HG02884 (cell line): ENCODE data around the gene FCHSD2.
"Not testable (repeated sequence)": the region's sequence is repeated elsewhere in the genome, so short reads cannot be mapped to it uniquely, and the experiment has no call there.

Experiments
- ATAC-seq: cut with Tn5 transposase; IDR thresholded peaks from one replicate; pipeline ENCODE4 v1.9.1; 2021; ENCODE audit warnings: mild to moderate bottlenecking, moderate library complexity; ENCODE audit not compliant: unreplicated experiment

FCHSD2 gene

DNA sequence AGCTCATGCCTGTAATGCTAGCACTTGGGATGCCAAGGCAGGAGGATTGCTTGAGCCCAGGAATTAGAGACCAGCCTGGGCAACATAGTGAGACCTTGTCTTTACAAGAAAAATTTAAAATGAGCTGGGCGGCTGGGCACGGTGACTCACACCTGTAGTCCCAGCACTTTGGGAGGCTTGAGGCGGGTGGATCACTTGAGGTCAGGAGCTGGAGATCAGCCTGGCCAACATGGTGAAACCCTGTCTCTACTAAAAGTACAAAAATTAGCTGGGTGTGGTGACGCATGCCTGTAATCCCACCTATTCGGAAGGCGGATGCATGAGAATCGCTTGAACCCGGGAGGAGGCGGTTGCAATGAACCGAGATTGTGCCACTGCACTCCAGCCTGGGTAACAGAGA is 330.4 kb downstream of the FCHSD2 start:
- ATAC-seq: not testable (repeated sequence)

DNA sequence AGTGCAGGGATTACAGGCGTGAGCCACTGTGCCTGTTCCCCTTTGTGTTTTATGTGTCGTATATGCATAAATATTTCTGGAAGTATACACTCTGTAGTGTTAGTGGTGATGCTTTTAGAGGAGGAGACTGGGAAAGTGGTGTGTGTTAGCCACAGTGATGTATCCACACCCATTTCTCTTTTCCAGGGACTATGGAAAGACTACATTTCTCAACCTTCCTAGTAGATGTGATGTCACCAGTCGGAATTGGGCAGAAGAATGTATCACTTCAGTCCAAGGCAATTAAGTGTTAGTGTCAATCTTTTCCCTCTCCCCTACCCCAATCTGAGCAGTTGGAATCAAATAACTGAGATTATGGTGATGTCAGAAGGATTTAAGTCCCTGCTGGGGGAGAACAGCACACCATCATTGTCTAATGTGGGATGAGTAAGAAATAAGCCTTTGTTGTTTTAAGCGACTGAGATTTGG is 333.8 kb downstream of the FCHSD2 start:
- ATAC-seq: no peak

DNA sequence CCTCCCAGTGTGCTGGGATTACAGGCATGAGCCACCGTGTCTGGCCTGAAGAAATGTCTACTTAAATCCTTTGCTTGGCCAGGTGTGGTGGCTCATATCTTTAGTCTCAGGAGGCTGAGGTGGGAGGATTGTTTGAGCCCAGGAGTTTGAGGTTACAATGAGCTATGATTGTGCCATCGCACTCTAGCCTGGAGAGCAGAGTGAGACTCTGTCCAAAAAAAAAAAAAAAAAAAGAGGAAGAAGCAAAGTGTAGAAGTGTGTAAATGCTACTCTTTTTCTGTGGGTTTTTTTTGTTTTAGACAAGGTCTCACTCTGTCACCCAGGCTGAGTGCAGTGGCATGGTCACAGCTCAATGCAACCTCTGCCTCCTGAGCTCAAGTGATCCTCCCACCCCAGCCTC is 334.3 kb downstream of the FCHSD2 start:
- ATAC-seq: no peak

DNA sequence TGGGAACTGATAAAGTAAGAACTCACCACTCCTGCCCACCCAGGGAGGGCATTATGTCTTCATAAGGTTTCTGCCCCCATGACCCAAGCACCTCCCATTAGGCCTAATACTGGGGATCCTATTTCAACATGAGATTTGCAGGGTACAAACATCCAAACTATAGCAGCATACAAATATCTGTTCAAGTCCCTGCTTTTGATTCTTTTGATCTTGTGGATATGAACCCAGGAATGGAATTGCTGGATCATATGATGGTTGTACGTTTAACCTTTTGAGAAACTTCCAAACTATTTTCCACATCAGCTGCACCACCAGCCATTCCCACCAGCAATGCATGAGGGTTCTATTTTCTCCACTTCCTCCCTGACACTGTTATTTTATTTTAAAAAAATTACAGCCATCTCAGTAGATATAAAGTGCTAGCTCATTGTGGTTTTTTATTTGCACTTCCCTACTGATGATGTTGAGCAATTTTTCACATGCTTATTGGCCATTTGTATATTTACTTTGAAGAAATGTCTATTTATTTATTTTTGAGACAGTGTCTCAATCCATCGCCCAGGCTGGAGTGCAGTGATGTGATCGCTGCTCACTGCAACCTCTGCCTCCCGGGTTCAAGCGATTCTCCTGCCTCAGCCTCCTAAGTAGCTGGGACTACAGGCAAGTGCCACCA is 335.0 kb downstream of the FCHSD2 start:
- ATAC-seq: no peak

DNA sequence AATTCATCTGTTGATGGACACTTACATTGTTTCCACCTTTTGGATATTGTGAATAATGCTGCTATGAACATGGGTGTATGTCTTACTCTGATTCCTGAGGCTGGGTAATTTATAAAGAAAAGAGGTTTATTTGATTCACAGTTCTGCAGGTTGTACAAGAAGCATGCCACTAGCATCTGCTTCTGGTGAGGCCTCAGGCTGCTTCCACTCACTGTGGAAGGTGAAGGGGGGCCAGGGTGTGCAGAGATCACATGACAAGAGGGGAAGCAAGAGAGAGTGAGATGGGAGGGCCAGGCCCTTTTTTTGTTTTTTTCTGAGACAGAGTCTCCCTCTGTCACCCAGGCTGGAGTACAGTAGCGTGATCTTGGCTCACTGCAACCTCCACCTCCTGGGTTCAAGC is 335.7 kb downstream of the FCHSD2 start:
- not testable (repeated sequence) for ATAC-seq

DNA sequence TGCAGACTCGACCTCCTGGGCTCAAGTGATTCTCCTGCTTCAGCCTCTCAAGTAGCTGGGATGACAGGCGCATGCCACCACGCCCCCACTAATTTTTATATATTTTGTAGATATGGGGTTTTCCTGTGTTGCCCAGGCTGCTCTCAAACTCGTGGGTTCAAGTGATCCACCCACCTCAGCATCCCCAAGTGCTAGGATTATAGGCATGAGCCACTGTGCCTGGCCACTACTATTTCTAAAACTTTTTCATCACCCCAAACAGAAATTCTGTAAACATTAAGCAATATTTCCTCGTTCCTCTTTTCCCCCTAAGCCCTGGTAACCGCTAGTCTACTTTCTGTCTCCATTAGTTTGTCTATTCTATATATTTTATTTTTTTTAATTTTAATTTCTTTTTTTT is 336.9 kb downstream of the FCHSD2 start:
- no peak for ATAC-seq

DNA sequence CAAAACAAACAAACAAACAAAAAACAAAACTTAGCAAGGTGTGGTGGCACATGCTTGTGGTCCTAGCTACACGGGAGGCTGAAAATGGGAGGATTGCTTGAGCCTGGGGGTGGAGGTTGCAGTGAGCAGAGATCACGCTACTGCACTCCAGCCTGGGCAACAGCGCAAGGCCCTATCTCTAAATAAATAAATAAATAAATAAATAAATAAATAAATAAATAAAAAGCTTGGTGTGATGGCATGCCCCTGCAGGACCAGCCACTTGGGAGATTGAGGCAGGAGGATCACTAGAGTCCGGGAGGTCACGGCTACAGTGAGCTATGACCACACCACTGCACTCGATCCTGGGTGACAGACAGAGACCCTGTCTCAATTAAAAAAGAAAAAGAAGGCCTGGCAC is 339.3 kb downstream of the FCHSD2 start:
- ATAC-seq: no peak

DNA sequence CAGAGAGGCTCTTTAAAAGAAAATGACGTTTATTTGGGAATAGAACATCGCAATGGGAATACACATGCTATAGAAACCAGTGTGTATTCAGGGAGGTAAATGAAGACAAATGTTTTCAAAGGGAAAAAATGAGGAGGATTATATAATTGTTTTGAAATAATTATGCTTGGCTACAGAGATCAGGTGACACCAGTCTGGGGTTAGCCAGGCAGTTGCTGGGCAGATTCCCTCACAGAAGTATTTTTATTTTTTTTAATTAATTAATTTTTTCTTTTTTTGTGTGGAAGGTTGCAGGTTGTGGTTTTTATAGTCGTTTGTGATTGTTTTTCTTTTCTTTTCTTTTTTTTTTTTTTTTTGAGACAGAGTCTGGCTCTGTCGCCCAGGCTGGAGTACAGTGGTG is 342.7 kb downstream of the FCHSD2 start:
- no peak for ATAC-seq

DNA sequence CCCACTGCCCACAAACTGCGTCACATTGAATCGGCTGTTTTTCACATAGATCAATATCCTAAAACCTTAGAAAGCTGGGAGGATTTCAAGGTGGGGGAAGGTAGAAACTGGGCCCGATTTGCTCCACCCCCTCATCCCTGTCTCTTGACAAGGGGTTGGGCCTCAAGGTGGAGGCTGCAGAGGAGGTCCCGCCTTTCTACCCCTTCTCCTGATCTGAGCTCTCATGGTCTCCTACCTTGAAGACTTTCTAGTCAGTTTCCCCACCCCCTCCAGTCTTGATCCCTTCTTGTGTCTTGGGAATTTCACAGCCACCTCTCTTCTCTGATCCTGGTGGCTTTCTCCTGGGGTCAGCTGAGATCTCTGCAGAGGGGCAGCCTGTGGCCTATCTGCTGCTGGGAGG is 343.8 kb downstream of the FCHSD2 start:
- no peak for ATAC-seq

DNA sequence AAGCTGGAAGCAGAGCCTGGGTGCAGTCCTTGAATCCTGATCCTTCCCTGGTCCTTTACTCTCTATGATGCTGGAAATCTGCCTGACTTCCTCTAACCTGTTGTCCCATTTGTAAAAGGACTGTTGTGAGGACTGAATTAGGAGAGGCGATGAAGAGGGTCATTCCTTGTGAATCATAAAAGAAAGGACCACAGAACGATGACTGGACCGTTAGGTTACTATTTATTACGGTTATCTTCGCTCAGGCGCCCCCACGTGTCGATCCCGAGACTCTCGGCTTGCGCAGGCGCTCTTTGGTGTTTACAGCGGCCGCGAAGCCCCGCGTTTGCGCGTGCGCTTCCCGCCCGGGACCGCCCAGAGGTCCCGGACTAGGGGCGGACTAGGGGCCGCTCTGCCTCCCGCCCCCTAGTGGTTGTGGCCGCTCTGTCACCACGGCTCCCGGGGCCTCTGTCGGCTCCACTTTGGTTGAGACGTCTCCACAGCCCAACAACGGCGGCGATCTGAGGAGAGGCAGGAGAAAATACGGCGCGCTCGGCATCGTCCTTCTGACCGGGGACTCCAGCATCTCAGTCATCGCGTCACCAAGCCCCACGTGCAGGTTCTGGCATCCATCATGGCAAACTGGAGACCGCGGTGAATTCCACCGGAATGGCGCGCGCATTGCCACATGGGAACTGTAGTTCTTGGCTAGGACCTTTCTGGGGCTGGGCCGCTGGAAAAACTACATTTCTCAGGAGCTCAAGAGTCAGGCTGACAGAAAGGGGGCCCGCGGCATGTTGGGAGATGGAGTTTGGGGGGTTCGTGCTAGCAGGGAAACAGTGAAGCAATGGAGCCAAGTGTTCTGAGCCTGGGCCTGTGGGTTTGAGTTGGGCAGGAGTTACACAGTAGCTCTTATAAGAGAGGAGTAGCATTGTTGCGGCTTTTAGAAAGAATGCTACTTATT is 348.4 kb downstream of the FCHSD2 start, which contains the start of gene STARD10:
Gene STARD10 (minus strand): TSS at position 623 of the 943 bp plus-strand sequence. CDS start 12,866 bp downstream, outside the sequence.
- ATAC-seq: peak; percentile 91

DNA sequence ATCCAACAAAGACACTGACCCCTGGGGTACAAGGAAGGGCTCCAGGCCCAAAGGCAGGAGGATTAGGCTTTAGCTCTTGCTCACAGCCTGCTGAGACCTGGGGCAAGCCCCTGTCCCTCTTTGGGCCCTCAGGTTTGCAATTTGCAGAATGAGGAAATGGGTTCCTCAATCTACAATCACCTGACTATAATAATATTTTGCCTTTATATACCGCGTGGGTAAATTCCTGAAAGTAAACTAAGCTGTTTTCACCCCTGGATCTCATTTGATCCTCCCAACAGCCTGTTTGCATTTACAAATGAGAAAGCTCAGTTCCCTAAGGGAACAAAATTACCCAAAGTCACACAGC is 349.1 kb downstream of the FCHSD2 start:
- ATAC-seq: no peak

DNA sequence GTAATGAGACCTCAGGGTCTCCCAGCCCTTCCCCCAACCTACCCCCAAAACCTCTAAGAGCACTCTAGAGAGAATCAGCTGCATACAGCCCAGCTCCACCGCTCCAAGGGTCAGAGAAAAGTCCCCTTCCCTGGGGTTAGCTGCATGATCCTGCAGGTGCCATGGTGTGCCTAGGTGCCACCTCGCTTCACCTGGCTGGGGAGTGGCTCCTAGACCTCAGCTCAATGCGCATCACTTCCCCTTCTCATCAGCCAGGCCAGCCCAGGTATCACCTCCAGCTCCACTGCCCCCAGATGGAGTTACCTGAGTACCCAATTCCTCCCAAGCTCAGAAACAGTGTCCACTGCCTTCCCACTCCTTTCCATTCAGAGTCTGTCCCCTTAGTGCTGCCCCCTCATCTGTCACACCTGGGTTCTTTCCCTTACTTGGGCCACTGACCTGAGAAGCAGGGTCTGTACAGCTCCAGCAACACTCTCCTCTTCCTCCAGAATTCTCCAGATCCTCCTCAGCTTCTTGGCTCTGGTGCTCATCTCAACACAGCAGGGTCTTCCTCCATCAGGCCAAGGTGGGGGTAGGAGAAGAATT is 349.6 kb downstream of the FCHSD2 start:
- ATAC-seq: no peak

DNA sequence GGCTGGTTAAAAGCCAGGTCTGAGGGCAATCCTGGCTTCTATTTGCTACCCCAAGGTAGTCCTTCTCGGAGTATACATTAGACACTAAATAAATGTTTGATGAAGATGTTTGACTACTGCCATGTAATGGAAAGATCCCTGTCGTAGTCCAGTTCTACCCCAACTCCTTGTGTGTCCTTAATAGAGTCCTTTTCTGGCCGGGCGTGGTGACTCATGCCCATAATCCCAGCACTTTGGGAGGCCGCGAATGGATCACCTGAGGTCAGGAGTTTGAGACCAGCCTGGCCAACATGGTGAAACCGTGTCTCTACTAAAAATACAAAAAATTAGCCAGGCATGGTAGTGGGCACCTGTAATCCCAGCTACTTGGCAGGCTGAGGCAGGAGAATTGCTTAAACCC is 350.9 kb downstream of the FCHSD2 start:
- not testable (repeated sequence) for ATAC-seq

DNA sequence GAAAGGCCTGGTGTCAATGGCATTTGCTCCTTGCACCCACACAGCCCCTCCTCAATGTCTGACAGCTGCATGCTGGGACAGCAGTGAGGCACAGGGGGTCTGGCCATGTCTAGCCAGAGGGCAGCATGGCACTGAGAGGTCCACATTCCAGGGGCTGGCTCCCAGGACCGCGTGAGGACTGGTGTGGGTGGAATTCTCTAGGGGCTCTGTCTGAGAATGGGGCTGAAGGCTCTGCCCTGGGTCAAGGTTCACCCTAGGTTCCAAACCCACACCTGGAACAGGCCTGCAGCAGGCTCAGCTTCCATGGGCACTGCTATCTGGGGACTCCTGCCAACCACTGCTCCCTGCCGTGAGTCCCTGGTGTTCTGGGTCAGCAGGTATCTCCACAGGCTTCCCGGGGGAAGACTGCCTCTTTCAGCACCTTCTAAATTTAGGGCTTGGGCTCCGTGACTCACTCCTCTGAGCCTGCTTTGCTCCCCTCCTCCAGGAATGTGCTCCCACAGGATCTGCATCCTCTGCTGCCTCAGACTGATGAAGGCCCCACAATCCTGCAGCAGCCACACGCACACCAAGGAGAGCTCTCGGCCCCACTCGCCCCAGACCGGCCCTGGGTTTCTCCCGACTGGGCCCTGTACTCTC is 352.5 kb downstream of the FCHSD2 start:
- no peak for ATAC-seq

DNA sequence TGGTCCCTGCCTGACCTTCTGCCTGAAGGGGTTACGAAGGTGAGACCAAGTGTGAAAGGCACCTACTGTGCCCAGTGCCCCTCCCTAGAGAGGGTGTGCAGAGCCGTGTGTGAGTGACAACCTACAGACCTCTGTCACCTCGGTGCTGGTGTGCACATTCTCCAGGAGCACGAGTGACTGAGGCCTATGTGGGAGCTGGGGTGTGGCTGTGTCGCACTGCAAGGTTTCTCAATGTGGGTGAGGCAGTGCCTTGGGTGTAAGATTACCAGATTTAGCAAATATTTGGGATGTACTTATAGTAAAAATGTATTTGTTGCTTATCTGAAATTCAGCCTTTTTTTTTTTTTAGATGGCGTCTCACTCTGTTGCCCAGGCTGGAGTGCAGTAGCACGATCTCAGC is 353.9 kb downstream of the FCHSD2 start:
- ATAC-seq: no peak

DNA sequence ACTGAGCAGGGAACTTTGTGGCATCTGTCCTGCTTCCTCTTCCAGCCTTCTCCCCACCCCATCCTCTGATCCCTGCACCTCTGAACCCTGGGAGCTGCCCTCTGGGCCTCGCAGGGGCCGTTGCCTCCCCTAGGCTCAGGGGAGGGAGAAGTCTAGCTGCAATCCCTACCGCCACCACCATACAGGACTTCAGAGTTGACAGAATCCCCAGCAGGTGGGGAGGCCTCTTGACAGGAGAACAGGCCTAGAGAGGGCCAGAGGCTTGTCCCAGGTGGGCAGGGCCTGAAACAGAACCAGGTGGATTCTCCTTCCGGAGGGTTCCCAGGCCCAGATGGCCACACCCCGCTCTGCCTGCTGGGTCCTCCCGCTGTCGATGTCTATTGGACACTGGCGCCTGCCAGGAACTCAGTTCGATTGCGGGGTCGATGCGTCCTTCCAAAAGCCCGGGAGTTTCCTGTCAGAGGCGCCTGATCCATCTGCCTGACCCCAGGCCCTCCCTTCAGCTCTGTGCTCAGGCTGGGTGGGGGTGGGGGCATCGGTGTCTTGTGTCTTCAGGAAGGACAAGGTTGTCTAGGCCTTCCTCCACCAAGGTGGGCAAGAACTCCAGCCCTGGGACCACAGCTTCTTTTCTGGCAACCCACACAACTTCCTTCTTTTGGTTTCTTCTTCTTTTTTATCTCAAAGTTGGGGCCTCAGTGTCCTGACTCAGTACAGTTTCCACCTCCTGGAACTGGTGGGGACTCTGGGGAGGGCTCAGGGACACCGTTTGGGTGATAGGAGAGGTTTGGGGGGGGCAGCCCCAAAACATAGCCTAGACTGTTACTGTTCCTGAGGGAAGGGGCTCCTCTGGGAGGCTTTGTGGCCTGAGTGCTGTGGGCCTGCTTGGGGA is 354.7 kb downstream of the FCHSD2 start:
- no peak for ATAC-seq
